Ramos (cell line): ENCODE measurements around the gene RADX.

Experiments
- in situ Hi-C: fragments of 300-500 bp; cut with MboI; formaldehyde crosslinking; loops from one replicate; pipeline ENCODE4 v1.14.3; 2022; ENCODE audit warnings: low sequenced_read_pairs; ENCODE audit not compliant: unreplicated experiment

RADX gene

DNA sequence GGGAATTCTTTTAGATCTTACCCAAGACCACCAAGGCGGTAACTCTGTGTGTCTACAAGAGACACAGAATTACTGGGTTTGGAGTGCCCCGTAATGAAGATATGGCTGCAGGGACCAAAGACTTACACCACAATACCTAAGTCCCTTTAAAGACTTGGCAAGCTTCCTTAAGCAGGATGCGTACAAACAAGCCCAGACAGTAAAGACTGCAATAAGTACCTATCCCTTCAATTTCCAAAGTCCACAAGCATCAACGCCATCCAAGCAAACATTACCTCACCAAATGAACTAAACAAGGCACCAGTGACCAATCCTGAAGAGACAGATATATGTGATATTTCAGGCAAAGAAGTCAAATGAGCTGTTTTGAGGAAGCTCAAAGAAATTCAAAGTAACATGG, 72.4 kb downstream of the RADX start:
- in situ Hi-C loops = no loop called here

DNA sequence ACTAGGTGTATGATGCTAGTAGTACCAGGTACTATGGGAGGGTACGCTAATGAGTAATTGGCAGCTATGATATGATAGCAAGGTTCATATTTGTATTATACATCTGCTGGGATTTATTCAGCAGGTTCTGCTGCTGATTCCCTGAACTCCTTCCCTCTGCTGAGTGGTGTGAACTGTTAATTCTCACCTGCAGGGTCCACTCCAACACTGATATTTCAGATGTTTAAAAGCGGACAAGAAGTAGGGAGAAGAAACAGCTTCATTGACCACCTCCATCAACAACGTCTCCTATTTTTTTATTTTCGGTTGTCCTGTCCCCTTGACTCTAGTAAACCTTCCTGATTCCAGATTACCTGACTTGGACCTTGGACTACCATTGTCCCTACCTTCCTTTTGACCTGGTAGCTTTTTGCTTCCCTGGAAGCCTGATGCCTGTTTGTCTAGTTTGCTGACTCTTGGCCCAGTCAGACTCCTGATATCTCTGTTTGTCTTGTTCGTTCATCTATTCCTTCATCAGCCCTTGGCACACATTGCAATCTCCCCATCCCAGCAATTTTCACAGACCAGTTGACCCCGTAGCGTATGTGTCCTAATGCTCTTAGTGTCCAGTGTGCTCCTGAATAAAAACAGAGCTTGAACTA, 80.8 kb downstream of the RADX start:
- in situ Hi-C loops = no loop called here

DNA sequence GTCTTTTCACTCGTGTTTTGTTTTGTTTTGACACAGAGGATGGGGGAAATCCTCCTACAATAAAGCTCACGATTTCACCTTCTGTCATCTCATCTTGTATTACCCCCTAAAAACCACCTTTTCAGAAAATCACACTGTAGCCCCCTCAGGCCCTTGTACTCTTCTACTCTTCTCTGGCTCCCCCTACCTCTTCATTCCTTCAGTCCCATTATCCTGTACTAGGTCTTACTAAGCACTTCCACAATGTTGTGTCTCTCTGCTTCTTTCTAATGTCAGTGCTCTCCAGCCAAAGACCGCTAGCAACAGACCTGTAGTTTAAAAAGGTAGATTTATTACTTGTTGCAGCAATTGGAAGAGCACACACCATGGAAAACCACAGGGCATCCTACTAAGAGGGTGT, 84.7 kb downstream of the RADX start:
- in situ Hi-C loops = no loop called here

DNA sequence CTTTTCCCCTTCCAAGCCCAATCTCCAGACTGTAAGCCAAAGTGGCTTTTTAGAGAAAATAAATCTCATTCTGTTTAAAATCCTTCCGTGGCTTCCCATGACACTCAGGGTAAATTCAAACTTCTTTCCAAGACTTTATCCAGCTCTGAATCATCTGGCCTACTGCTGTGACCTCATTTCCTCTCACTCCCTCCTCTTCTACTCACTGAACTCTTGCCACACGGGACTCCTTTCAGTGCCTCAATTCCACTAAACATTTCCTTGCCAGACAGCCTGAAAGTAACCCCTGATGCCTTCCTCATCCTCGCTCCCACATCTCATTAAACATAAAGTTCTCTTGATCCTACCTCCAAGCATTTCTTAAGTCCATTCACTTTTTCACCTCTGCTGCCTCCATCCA, 86.9 kb downstream of the RADX start:
- in situ Hi-C loops = no loop called here

DNA sequence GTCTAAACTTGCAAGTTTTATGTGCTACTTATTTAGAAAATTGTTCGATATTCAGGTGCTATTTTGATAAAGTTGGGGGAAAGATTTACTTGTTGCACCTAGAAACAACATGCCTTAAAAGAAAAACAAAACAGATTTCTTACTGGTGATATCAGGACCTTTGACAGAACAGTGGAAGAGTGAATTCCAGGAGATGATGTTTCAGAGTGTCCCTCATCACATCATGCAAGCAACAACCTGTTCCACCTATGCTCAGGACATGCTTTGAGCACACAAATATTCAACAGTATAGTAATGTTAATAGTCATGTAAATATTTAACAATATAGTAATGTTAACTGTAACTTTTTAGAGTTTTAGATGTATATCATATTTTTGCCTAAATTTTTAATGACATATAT, 90.9 kb downstream of the RADX start:
- in situ Hi-C loops = no loop called here

DNA sequence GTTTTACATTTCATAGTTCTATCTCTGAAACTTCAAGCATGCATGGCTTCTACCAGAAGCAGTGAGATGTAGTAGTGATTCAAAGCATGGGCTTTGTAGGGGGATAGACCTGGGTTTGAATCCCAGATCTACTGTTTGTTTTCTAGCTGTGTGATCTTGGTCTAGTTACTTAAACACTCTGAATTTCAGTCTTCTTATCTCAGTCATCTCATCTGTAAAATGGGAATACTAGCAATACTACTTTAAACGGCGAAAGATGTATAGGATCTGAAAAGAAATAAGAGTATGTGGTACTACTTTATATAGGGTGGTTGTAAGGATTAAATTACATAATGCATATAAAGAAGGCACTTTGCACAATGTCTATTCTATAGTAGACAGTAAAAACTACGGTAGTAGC, 94.7 kb downstream of the RADX start:
- in situ Hi-C loops = no loop called here

DNA sequence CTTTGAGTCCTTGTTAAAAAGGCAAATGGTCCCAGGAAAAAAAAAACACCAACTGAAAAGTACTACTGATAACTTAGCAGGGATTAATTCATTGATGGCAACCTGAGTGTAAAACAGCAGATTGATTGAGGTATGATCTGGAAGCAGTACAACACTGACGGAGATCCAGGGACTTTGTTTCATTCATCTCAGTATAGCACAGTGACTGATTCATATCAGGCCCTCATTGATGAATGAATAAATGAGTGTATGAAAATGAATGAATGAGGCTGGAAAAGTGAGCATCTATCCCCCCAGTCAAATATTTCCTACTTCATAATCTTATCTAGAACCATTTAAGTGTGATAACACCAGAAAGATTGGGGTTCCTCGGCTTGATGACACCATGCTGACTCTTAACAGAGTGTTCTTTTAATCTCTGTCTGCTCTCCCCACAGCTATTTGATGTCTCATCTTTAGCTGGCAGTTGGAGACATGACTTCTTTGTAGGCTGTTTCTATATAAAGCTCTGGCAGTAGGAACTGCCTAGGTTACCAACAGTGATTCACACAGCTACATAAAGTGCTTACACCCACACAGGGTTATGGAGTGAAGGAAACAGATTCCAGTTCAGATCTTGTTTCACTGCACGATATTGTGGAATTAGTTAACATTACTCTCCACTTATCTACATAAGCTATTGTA, 96.1 kb downstream of the RADX start:
- in situ Hi-C loops = no loop called here

DNA sequence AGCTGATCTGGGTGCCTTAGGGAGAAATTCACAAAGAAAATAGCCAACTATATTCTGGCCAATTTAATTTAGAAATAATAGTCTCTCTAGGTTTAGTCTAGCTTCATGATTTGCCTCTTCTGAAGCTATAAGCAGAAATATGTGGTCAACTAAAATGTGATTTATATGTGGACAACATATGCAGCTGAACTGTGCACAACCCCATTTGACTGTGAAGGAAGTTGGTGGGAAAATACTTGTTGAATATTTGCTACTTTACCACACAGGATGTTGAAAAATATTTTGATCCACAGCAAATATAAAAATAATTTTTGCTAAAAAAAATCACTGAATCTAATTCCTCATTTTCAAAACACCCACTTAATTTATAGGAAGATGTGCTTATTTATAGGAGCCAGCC, 99.0 kb downstream of the RADX start:
- in situ Hi-C loops = no loop called here

DNA sequence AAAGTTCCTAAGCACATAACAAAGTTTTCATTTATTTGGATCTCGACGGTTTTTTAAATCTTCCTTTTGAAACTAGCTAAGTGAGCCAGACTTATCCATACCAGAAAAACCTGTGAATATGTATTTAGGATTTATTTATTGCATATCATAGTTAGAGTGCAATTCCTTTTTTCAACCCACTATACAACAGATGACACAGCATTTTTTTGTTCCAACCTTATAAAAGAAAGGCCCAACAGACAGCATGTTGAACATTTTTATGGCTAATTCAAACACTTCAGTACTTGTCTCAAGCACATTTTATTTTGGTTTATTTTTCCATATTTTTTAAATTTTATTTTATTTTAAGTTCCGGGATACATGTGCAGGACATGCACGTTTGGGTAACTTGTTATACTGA, 99.6 kb downstream of the RADX start:
- in situ Hi-C loops = no loop called here

DNA sequence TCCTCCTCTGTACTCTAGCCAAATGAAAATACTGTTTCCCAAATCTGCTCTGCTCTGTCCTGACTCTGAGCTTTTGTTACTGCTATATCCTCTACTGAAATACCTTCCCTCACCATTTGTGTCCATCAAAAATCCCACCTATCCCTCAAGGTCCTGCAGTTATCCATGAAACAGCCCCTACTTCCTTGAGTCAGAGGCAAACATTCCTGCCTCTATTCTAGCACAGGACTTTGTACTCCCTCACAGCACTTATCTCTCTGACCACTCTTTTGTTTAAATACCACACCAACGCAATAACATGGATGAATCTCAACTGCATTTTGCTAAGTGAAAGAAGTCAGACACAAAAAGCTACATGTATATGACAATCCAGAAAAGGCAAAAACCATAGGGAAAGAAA, 104.2 kb downstream of the RADX start:
- in situ Hi-C loops = no loop called here

DNA sequence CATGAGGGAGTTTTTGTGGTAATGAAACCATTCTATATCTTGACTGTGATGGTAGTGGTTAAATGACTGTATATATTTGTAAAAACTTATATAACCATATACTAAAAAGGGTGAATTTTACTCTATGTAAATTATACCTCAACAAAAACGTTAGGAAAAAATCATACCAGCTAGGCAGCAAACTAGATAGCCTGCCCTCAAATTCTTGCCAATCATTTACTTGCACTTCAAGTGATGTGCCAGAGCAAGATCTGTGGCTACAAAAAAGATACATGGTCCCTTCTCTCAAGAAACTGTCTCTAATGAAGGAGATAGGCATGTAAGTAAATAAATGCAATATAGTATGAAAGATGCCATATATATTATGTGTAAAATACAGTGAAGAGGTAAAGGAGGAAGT, 104.7 kb downstream of the RADX start:
- in situ Hi-C loops = no loop called here

DNA sequence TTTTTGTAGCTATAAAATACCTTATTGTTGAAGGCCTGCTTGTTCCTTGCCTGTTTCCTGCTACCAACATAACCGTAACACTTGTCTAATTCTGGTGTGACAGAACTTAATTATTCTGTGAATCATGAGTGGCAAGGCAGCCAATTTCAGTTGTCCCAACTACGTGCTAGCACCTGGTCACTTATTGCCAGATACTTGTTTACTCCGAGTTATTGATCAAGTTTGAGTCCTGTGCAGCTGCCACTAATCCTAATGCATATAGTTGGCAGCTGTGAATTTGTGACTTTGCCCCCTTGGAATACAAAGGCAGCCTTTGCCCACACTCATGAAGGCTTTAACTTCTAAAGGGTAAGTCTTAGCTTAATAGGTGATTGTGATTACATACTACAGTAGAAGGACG, 106.9 kb downstream of the RADX start:
- in situ Hi-C loops = no loop called here

DNA sequence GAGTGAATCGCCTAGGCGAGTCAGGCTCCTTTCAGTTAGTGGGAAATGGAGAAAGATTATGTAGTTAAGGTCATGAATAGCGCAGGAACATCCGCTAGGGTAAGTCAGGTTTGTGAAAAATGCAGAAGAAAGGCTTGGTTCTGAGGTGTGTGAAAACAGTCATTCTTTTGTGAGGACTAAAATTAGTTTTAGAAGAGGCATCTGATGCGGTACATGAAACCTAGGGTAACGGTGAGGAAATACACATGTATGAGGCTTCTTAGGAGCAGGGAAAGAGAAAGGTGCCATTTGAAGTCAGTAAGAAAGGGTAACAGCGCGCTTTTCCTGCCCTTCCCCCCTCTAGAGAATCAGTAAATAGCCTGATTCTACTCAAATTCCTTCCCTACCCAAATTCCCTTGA, 114.2 kb downstream of the RADX start:
- in situ Hi-C loops = no loop called here

DNA sequence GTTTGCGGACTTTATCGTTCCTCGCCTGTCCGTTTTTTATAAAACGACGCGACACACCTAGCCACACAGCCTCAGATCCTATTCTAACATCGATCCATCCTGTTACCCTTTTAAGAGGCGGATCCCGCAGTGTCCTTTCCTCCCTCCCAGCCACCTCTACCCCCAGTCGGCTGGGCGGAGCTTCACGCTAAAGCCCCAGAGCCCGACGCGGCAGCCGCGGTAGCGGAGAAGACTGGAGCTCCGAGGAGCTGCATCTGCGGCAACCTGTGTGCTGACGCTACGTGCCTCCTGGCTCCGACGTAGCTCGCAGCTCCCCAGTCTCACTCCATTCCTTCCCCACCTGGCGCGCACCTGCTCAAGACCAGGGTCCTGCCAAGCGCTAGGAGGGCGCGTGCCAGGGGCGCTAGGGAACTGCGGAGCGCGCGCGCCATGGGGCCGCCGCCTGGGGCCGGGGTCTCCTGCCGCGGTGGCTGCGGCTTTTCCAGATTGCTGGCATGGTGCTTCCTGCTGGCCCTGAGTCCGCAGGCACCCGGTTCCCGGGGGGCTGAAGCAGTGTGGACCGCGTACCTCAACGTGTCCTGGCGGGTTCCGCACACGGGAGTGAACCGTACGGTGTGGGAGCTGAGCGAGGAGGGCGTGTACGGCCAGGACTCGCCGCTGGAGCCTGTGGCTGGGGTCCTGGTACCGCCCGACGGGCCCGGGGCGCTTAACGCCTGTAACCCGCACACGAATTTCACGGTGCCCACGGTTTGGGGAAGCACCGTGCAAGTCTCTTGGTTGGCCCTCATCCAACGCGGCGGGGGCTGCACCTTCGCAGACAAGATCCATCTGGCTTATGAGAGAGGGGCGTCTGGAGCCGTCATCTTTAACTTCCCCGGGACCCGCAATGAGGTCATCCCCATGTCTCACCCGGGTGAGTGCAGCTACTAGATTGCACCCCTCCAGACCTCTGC, 115.0 kb downstream of the RADX start, which contains the start of gene RNF128:
Gene RNF128, plus strand, starts transcription at position 217 of the 953 bp plus-strand sequence. Its CDS starts 213 bp downstream, at position 430.
- in situ Hi-C loops = no loop called here

DNA sequence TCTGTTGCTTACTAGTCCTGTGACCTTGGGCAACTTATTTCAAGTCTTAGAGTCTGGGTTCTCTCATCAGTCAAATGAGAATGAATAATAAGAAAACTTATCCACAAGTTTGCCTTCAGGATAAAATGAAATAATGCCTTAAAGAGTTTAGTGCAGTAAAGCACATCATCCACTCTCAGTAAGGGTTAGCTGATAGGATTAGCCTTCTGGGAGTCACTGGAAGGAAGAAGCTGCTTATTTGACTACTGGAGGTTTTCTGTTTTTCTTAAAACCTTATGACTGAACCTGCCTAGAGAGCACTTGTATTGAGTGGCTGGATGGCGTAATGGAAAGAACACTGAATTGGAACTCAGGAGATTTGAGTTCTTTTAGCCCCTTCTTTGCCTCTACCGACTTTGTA, 116.6 kb downstream of the RADX start:
- in situ Hi-C loops = no loop called here
